Osteoblast (primary cell): Measurements from ENCODE around the gene DAP. TPM values are rescaled to one million over a fixed set of nuclear protein-coding genes. Genes with fewer than 3 reads are reported as not detected.
"Not testable (repeated sequence)": the region's sequence is repeated elsewhere in the genome, so short reads cannot be mapped to it uniquely, and the experiment has no call there.

Experiments used
- DNase-seq: peaks from one replicate; pipeline ENCODE4 v3.0.0; 2011; ENCODE audit warnings: low spot score, mixed read lengths; ENCODE audit not compliant: insufficient read length; ENCODE audit errors: missing footprints
- H2AFZ ChIP-seq: 2 replicates; pipeline ENCODE4 v1.6.0; 2011; ENCODE audit warnings: mild to moderate bottlenecking, low read length
- H3K27ac ChIP-seq: 2 replicates; pipeline ENCODE4 v1.5.1; 2011; ENCODE audit warnings: mild to moderate bottlenecking, low read depth, low read length, moderate library complexity
- H3K27me3 ChIP-seq: 2 replicates; pipeline ENCODE4 v1.6.0; 2012; ENCODE audit warnings: mild to moderate bottlenecking, control low read depth, inconsistent platforms, low read length, moderate library complexity; ENCODE audit not compliant: insufficient read depth
- H3K36me3 ChIP-seq: 2 replicates; pipeline ENCODE4 v1.5.1; 2011; ENCODE audit warnings: mild to moderate bottlenecking, low read length, control low read depth, moderate library complexity; ENCODE audit not compliant: insufficient read depth
- H3K4me1 ChIP-seq: 2 replicates; pipeline ENCODE4 v1.5.1; 2011; ENCODE audit warnings: mild to moderate bottlenecking, low read length, control low read depth, moderate library complexity; ENCODE audit not compliant: insufficient read depth
- H3K4me2 ChIP-seq: 2 replicates; pipeline ENCODE4 v1.6.0; 2011; ENCODE audit warnings: mild to moderate bottlenecking, low read length; ENCODE audit not compliant: insufficient read depth
- H3K4me3 ChIP-seq: fragments of 200-600 bp; sonication (generic); 3 replicates; pipeline ENCODE4 v1.5.1; 2012; ENCODE audit warnings: mild to moderate bottlenecking, low read length, inconsistent platforms; ENCODE audit not compliant: insufficient read depth
- H3K79me2 ChIP-seq: 2 replicates; pipeline ENCODE4 v1.6.0; 2012; ENCODE audit warnings: mild to moderate bottlenecking, low read length, control low read depth, inconsistent platforms; ENCODE audit not compliant: insufficient read depth
- H3K9me3 ChIP-seq: 2 replicates; pipeline ENCODE4 v1.5.1; 2011; ENCODE audit warnings: low read depth, low read length, control low read depth
- H4K20me1 ChIP-seq: 2 replicates; pipeline ENCODE4 v1.6.0; 2012; ENCODE audit warnings: mild to moderate bottlenecking, low read length, control low read depth; ENCODE audit not compliant: insufficient read depth
- total RNA-seq: library from RNA; depleted of rRNA; stranded (reverse); fragments of >200 nt; gene quantifications from 2 replicates; pipeline ENCODE4 v1.2.3, GENCODE V29; 2012
- TF ChIP-seq, protein P1 (sequence below): IDR thresholded peaks from 2 replicates; pipeline ENCODE4 v1.5.1; 2011; ENCODE audit warnings: mild to moderate bottlenecking, low read depth, low read length, moderate library complexity; ENCODE audit errors: extremely low read depth

Gene DAP
- total RNA-seq, 1 donor, result 31.1 TPM

DNA sequence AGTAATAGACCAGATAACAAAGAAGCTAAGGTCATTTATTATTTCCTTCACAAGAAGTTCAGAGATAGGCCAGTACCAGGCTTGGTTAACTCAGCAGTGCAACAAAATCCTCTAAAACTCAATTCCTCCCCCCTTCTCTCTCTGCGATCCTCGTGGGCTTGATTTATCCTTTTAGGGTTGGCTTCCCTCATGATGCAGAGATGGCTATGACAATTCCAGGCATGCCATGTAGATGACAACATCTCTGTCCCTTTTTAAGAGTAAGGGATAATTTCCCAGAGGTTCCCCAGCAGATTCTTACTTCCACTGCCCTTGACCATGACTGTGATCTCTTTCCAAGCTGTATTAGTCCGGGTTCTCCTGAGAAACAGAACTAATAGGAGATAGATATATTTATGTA is 28.7 kb upstream of the DAP start:
- TF ChIP-seq, protein P1, sequence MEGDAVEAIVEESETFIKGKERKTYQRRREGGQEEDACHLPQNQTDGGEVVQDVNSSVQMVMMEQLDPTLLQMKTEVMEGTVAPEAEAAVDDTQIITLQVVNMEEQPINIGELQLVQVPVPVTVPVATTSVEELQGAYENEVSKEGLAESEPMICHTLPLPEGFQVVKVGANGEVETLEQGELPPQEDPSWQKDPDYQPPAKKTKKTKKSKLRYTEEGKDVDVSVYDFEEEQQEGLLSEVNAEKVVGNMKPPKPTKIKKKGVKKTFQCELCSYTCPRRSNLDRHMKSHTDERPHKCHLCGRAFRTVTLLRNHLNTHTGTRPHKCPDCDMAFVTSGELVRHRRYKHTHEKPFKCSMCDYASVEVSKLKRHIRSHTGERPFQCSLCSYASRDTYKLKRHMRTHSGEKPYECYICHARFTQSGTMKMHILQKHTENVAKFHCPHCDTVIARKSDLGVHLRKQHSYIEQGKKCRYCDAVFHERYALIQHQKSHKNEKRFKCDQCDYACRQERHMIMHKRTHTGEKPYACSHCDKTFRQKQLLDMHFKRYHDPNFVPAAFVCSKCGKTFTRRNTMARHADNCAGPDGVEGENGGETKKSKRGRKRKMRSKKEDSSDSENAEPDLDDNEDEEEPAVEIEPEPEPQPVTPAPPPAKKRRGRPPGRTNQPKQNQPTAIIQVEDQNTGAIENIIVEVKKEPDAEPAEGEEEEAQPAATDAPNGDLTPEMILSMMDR, result no peak
- H3K79me2 ChIP-seq, result no peaks in the 10 kb centered on the region
- no peaks in the 10 kb centered on the region for H3K9me3 ChIP-seq
- no peak overlapping the region for H3K27ac ChIP-seq
- H3K4me3 ChIP-seq, result no peak overlapping the region
- no peaks in the 10 kb centered on the region for H3K27me3 ChIP-seq
- H3K4me1 ChIP-seq, result peaks cover 12% of the 10 kb centered on the region
- DNase-seq, result no peak
- no peaks in the 10 kb centered on the region for H4K20me1 ChIP-seq
- no peak overlapping the region for H3K4me2 ChIP-seq
- H2AFZ ChIP-seq, result no peak overlapping the region
- no peaks in the 10 kb centered on the region for H3K36me3 ChIP-seq

DNA sequence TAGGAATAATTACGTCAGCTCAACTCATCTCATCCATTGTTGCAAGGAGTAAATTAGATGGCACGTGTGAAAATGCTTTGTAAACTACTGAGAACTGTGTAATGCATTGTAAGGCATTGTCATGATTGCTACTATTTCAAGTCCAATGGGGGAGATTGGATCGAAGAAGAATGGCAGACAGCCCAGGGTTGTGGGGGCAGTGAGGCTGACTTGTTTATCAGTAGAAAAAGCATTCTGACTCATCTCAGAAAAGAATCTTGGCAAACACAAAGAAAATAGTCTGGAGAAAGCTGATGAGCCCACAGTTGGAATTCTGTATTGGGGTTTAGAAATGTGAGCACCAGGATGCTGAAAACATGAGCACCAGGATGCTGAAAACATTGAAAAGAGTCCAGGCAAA is 28.0 kb upstream of the DAP start:
- H3K9me3 ChIP-seq, result no peaks in the 10 kb centered on the region
- H3K4me2 ChIP-seq, result peak overlapping the region; percentile 7
- H3K27ac ChIP-seq, result no peak overlapping the region
- no peaks in the 10 kb centered on the region for H4K20me1 ChIP-seq
- H3K36me3 ChIP-seq, result no peaks in the 10 kb centered on the region
- peak; percentile 62 for DNase-seq
- TF ChIP-seq, protein P1, result no peak
- H3K4me3 ChIP-seq, result no peak overlapping the region
- no peak overlapping the region for H2AFZ ChIP-seq
- H3K79me2 ChIP-seq, result no peaks in the 10 kb centered on the region
- peaks cover 12% of the 10 kb centered on the region for H3K4me1 ChIP-seq
- H3K27me3 ChIP-seq, result no peaks in the 10 kb centered on the region

GRCh38 chr5:10788358-10788757 is 27.3 kb upstream of the DAP start:
- Histone ChIP-seq H3K4me1 (peaks cover 12% of the 10 kb centered on the region), H3K79me2 (no peaks in the 10 kb centered on the region), H3K4me3 (no peak overlapping the region), H3K9me3 (no peaks in the 10 kb centered on the region), H2AFZ (no peak overlapping the region), H3K4me2 (no peak overlapping the region), H3K27me3 (no peaks in the 10 kb centered on the region), H3K27ac (no peak overlapping the region), H3K36me3 (no peaks in the 10 kb centered on the region), H4K20me1 (no peaks in the 10 kb centered on the region)
- TF ChIP-seq, protein P1, result no peak
- no peak for DNase-seq

- Histone ChIP-seq H2AFZ (no peak overlapping the region), H3K4me3 (no peak overlapping the region), H3K36me3 (no peaks in the 10 kb centered on the region), H3K27me3 (no peaks in the 10 kb centered on the region), H3K4me2 (no peak overlapping the region), H3K79me2 (no peaks in the 10 kb centered on the region), H3K9me3 (no peaks in the 10 kb centered on the region), H4K20me1 (no peaks in the 10 kb centered on the region), H3K27ac (no peak overlapping the region), H3K4me1 (peaks cover 12% of the 10 kb centered on the region)
- TF ChIP-seq, protein P1, result no peak
- no peak for DNase-seq
Measured at GRCh38 chr5:10786835-10787234, 25.8 kb upstream of the DAP start.

DNA sequence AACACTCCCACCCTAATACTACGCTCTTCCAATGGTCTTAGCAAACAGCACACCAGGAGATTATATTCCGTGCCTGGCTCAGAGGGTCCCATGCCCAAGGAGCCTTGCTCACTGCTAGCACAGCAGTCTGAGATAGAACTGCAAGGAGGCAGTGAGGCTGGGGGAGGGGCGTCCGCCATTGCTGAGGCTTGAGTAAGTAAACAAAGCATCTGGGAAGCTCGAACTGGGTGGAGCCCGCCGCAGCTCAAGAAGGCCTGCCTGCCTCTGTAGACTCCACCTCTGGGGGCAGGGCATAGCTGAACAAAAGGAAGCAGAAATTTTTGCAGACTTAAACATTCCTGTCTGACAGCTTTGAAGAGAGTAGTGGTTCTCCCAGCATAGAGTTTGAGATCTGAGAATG is 19.2 kb upstream of the DAP start:
- H3K27me3 ChIP-seq, H3K9me3 ChIP-seq, DNase-seq, H3K4me2 ChIP-seq, H3K4me1 ChIP-seq, H3K36me3 ChIP-seq, H3K79me2 ChIP-seq, H3K4me3 ChIP-seq, H4K20me1 ChIP-seq, H2AFZ ChIP-seq, H3K27ac ChIP-seq: not testable (repeated sequence)
